ENCODE results near the gene PEX3.
"Not testable (repeated sequence)": the region's sequence is repeated elsewhere in the genome, so short reads cannot be mapped to it uniquely, and the experiment has no call there.

The PEX3 gene

DNA sequence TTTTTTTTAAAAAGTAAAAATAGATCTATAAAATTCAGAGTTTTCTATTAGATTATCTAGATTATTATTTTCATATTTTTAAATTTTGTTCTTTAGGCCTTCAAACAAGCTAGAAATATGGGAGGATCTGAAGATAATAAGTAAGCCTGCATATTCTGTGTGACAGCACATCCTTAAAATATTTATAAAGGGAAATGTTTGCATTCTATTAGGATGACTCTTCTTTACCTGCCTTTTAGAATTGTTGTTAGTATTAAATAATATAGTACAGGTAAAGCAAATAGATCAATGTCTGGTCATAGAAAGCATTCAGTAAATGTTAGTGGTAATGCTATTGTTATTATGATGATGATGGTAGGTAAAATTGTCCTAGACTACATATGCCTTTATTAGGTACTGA, 17.4 kb downstream of the PEX3 start:
- DNase-seq (ENCODE audit: low read depth), result no peak

DNA sequence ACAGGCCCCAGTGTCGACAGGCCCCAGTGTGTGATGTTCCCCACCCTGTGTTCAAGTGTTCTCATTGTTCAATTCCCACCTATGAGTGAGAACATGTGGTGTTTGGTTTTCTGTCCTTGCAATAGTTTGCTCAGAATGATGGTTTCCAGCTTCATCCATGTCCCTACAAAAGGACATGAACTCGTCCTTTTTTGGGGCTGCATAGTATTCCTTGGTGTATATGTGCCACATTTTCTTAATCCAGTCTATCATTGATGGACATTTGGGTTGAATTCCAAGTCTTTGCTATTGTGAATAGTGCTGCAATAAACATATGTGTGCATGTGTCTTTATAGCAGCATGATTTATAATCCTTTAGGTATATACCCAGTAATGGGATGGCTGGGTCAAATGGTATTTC, 18.2 kb downstream of the PEX3 start:
- DNase-seq (ENCODE audit: low read depth); H3K4me3 ChIP-seq (ENCODE audit: low read depth, low read length): not testable (repeated sequence)

More for the DNA sequence above, 17.4 kb downstream of the PEX3 start:
- no peak overlapping the region for H3K4me3 ChIP-seq (ENCODE audit: low read depth, low read length)
- TF ChIP-seq MYC (IDR thresholded peaks at IDR 0.05; ENCODE audit: low read depth, low read length), result no peak
- TF ChIP-seq, protein P1, sequence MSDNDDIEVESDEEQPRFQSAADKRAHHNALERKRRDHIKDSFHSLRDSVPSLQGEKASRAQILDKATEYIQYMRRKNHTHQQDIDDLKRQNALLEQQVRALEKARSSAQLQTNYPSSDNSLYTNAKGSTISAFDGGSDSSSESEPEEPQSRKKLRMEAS (IDR thresholded peaks at IDR 0.05; ENCODE audit: low read depth, low read length), result no peak
- TF ChIP-seq, protein P2, sequence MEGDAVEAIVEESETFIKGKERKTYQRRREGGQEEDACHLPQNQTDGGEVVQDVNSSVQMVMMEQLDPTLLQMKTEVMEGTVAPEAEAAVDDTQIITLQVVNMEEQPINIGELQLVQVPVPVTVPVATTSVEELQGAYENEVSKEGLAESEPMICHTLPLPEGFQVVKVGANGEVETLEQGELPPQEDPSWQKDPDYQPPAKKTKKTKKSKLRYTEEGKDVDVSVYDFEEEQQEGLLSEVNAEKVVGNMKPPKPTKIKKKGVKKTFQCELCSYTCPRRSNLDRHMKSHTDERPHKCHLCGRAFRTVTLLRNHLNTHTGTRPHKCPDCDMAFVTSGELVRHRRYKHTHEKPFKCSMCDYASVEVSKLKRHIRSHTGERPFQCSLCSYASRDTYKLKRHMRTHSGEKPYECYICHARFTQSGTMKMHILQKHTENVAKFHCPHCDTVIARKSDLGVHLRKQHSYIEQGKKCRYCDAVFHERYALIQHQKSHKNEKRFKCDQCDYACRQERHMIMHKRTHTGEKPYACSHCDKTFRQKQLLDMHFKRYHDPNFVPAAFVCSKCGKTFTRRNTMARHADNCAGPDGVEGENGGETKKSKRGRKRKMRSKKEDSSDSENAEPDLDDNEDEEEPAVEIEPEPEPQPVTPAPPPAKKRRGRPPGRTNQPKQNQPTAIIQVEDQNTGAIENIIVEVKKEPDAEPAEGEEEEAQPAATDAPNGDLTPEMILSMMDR (IDR thresholded peaks at IDR 0.05; ENCODE audit: low read depth, low read length), result no peak
- no peak for TF ChIP-seq POLR2A (IDR thresholded peaks at IDR 0.05; ENCODE audit: extremely low read depth, insufficient read length)

DNA sequence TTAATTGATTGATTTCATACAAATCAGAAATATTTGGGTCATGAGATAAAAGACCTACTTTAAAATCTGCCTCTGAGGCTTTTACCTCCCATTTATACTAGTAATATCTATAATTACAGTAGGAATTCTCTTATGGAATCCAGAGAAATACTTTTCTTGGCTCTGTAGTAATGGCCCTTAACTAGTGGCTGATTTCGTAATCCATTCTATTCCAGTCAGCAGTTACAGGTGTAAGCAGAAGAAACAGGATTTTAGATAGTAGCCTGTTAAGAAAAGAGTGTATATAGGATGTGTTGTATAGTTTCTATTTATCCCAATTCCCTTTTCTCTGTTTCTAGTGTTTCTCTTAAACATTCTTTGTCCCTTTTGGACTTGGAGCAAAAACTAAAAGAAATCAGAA, 21.2 kb downstream of the PEX3 start:
- no peak overlapping the region for H3K4me3 ChIP-seq (ENCODE audit: low read depth, low read length)
- no peak for DNase-seq (ENCODE audit: low read depth)
- TF ChIP-seq MYC (IDR thresholded peaks at IDR 0.05; ENCODE audit: low read depth, low read length), result no peak
- no peak for TF ChIP-seq POLR2A (IDR thresholded peaks at IDR 0.05; ENCODE audit: extremely low read depth, insufficient read length)
- TF ChIP-seq, protein P2 (IDR thresholded peaks at IDR 0.05; ENCODE audit: low read depth, low read length), result no peak
- TF ChIP-seq, protein P1 (IDR thresholded peaks at IDR 0.05; ENCODE audit: low read depth, low read length), result no peak

DNA sequence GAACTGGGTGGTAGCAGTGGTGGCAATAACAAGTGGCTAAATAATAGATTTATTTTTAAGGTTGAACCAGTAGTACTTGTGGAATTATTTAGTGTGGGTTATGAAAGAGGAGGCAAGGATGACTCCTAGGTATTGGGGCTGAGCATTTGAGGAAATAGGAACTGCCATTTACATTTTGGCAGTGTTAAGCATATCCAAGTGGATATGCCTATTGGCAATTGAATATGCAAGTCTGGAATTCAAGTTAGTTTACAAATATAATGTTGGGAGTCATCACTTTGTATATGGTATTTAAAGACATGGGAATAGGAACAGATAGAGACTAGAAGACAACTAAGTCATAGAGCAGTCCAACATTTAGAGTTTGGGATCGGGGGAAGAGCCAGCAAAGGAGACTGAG, 25.9 kb downstream of the PEX3 start:
- no peak overlapping the region for H3K4me3 ChIP-seq (ENCODE audit: low read depth, low read length)
- no peak for DNase-seq (ENCODE audit: low read depth)
- TF ChIP-seq, protein P2 (IDR thresholded peaks at IDR 0.05; ENCODE audit: low read depth, low read length), result no peak
- TF ChIP-seq, protein P1 (IDR thresholded peaks at IDR 0.05; ENCODE audit: low read depth, low read length), result no peak
- no peak for TF ChIP-seq MYC (IDR thresholded peaks at IDR 0.05; ENCODE audit: low read depth, low read length)
- no peak for TF ChIP-seq POLR2A (IDR thresholded peaks at IDR 0.05; ENCODE audit: extremely low read depth, insufficient read length)

DNA sequence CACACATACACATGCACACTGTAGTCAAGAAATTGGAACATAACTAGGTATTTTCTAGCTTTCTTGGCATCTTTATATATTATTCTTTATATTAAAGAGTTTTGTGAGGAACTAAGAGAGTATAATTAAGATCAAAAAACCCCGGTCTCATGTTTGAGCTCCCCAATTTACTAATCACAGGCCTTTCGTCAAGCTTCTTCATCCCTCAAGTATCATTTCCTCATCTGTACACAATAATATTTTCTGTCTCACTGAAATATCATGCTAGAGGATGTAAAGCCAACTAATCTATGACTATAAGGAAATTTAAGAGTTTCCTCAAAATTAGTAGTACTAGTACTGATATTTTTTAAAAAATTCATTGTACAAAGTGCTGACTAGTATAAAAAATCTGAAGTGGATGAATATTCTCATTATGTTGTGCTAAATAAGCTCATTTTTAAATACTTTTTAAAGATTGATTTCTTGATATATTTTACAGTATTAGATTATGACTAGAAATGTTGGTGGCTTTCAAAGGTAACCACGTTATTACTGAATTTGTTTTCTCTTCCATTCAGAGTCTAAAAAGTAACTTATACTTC, 28.0 kb downstream of the PEX3 start:
- no peak overlapping the region for H3K4me3 ChIP-seq (ENCODE audit: low read depth, low read length)

DNA sequence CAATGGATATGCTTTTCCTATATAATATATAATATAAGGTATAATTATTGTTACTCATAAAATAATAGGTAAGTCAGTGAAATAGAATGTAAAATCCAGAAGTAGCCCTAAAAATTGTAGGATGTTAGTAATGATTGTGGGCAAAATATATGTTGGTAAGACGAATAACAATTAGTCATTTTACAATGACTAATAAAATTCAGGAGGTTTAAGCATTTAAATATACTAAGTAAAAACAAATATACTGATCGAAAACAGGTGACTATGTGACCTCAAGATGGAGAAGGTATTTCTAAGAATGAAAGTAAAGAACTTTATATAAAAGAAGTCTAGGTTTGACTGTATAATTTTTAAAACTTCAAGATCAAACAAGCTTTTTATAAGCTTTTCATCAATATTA, 32.0 kb downstream of the PEX3 start:
- H3K4me3 ChIP-seq (ENCODE audit: low read depth, low read length), result no peak overlapping the region
- DNase-seq (ENCODE audit: low read depth), result no peak
- TF ChIP-seq MYC (IDR thresholded peaks at IDR 0.05; ENCODE audit: low read depth, low read length), result no peak

More for the DNA sequence above, 28.0 kb downstream of the PEX3 start:
- no peak for DNase-seq (ENCODE audit: low read depth)
- TF ChIP-seq, protein P1 (IDR thresholded peaks at IDR 0.05; ENCODE audit: low read depth, low read length), result no peak
- TF ChIP-seq, protein P2 (IDR thresholded peaks at IDR 0.05; ENCODE audit: low read depth, low read length), result no peak
- TF ChIP-seq MYC (IDR thresholded peaks at IDR 0.05; ENCODE audit: low read depth, low read length), result no peak
- TF ChIP-seq POLR2A (IDR thresholded peaks at IDR 0.05; ENCODE audit: extremely low read depth, insufficient read length), result no peak

DNA sequence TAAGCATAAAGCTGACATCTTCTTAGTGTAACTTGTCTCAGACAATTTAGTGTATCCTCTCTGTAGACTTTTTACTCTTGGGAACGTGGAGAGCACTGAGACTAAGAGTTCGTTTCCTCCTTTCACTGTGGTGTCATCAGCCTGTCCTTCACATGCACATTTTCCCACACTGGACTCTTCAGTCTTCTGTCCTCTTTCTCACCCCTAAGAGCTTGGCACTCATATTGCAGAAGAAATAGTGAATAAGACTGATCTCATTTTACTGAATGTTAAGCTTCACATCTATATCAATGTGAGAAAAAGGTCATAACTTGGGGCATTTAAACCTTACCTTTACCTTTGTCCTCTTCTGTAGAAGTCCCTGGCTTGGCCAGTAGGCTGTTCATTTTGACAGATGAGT, 35.4 kb downstream of the PEX3 start:
- no peak for TF ChIP-seq POLR2A (IDR thresholded peaks at IDR 0.05; ENCODE audit: extremely low read depth, insufficient read length)
- TF ChIP-seq, protein P2 (IDR thresholded peaks at IDR 0.05; ENCODE audit: low read depth, low read length), result no peak
- no peak for TF ChIP-seq MYC (IDR thresholded peaks at IDR 0.05; ENCODE audit: low read depth, low read length)
- TF ChIP-seq, protein P1 (IDR thresholded peaks at IDR 0.05; ENCODE audit: low read depth, low read length), result no peak
- no peak overlapping the region for H3K4me3 ChIP-seq (ENCODE audit: low read depth, low read length)
- DNase-seq (ENCODE audit: low read depth), result no peak
